HG03521 (cell line): ENCODE data around the gene PCGF6.
"Not testable (repeated sequence)": the region's sequence is repeated elsewhere in the genome, so short reads cannot be mapped to it uniquely, and the experiment has no call there.

Experiments
- ATAC-seq: cut with Tn5 transposase; IDR thresholded peaks from one replicate; pipeline ENCODE4 v1.9.1; 2021; ENCODE audit warnings: mild to moderate bottlenecking, moderate library complexity; ENCODE audit not compliant: unreplicated experiment

PCGF6 gene

DNA sequence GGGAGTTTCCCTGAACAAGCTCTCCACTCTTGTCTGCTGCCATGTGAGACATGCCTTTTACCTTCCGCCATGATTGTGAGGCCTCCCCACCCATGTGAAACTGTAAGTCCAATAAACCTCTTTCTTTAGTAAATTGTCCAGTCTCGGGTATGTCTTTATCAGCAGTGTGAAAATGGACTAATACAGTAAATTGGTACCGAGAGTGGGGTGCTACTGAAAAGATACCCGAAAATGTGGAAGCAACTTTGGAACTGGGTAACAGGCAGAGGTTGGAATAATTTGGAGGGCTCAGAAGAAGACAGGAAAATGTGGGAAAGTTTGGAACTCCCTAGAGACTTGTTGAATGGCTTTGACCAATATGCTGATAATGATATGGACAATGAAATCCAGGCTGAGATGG, 92.0 kb downstream of the PCGF6 start:
- ATAC-seq: not testable (repeated sequence)

- no peak for ATAC-seq
These were observed 93.1 kb downstream of the PCGF6 start for GRCh38 chr10:103257812-103258211.

DNA sequence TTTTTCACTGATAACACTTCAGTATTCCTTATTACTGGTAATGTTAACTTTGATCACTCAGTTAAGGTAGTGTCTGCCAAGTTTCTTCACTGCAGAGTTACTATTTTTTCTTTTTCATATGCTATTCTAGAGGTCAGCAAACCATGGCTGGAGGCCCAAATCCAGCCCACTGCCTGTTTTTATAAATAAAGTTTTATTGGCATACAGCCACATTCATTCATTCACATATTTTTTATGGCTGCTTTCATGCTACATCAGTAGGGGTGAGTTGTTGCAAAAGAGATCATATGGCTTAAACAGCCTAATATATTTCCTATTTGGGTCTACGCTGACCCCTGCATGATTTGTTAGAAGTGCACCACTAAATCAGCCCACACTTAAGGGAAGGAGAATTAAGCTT, 94.3 kb downstream of the PCGF6 start:
- no peak for ATAC-seq

- no peak for ATAC-seq
These were observed 96.2 kb downstream of the PCGF6 start for GRCh38 chr10:103254538-103255325.

GRCh38 chr10:103254113-103254512, 96.8 kb downstream of the PCGF6 start:
- no peak for ATAC-seq
